GM12878 (cell line): Measurements from ENCODE around the gene HS1BP3. TPM values are rescaled to one million over a fixed set of nuclear protein-coding genes. Genes with fewer than 3 reads are reported as not detected.

Experiments used
- ATAC-seq: fragments of 200-7000 bp; cut with Tn5 transposase; 3 replicates; pipeline ENCODE4 v1.9.1; 2020; ENCODE audit warnings: mild to moderate bottlenecking, moderate library complexity
- BruUV-seq: library from RNA; stranded (reverse); fragments of 400-500 nt; replicated peaks from 2 replicates; lab custom pipeline; 2021; lab: Mats Ljungman, UMichigan
- CTCF ChIA-PET: fragments of 300-600 bp; sonication (Branson Sonifier 250); formaldehyde crosslinking; extraction: SDS; loops from one replicate; lab custom pipeline; 2021; ENCODE audit warnings: inconsistent platforms; lab: Yijun Ruan, JAX
- POLR2A ChIA-PET: fragments of 350-600 bp; formaldehyde crosslinking; extraction: SDS; loops from one replicate; lab custom pipeline; 2021; ENCODE audit warnings: inconsistent platforms; lab: Charles Lee
- RAD21 ChIA-PET: fragments of 300-600 bp; sonication (Branson Sonifier 250); formaldehyde crosslinking; loops from one replicate; lab custom pipeline; 2023; ENCODE audit warnings: antibody characterized with exemption; ENCODE audit not compliant: unreplicated experiment; lab: Charles Lee
- SMC1A ChIA-PET: fragments of 300-600 bp; sonication (Branson Sonifier 250); formaldehyde crosslinking; loops from one replicate; lab custom pipeline; 2023; ENCODE audit not compliant: unreplicated experiment, uncharacterized antibody; lab: Charles Lee
- DNase-seq: peaks from one replicate; pipeline ENCODE4 v3.0.0-alpha.2; 2011; ENCODE audit warnings: low read depth, low spot score
- FAIRE-seq: peaks from 3 replicates; lab custom pipeline; 2011; peaks lifted over from hg19 to GRCh38; lab: Jason Lieb, UNC
- H2AFZ ChIP-seq: 2 replicates; pipeline ENCODE4 v1.6.0; 2011; ENCODE audit warnings: low read depth, low read length, control low read depth; ENCODE audit not compliant: control insufficient read depth
- H3K27ac ChIP-seq: 2 replicates; pipeline ENCODE4 v1.5.1; 2011; ENCODE audit warnings: control low read depth; ENCODE audit not compliant: control insufficient read depth, insufficient read depth
- H3K27me3 ChIP-seq, 2 experiments: replicated peaks in 1 of 2; 2 replicates each; pipeline versions ENCODE4 v1.6.0 to v1.6.1; 2011; ENCODE audit warnings: low read length in 1 of 2; ENCODE audit not compliant: control insufficient read depth in 2 of 2, insufficient read depth in 2 of 2
- H3K36me3 ChIP-seq, 2 experiments: 2 replicates each; pipeline ENCODE4 v1.5.1; 2011; ENCODE audit warnings: low read length in 1 of 2; ENCODE audit not compliant: control insufficient read depth in 2 of 2, insufficient read depth in 2 of 2
- H3K4me1 ChIP-seq: 2 replicates; pipeline ENCODE4 v1.6.1; 2011; ENCODE audit warnings: mild to moderate bottlenecking, low read length, moderate library complexity, mixed read lengths; ENCODE audit not compliant: control insufficient read depth, insufficient read depth
- H3K4me2 ChIP-seq: 2 replicates; pipeline ENCODE4 v1.6.0; 2011; ENCODE audit warnings: control low read depth; ENCODE audit not compliant: control insufficient read depth, insufficient read depth
- H3K4me3 ChIP-seq: fragments of 200-600 bp; sonication (generic); 2 replicates; pipeline ENCODE4 v1.5.1; 2016
- H3K79me2 ChIP-seq: 2 replicates; pipeline ENCODE4 v1.6.0; 2011; ENCODE audit warnings: low read length; ENCODE audit not compliant: control insufficient read depth, insufficient read depth
- H3K9ac ChIP-seq: 2 replicates; pipeline ENCODE4 v1.8.0; 2011; ENCODE audit warnings: low read length, control low read depth, mixed read lengths; ENCODE audit not compliant: control insufficient read depth, insufficient read depth
- H3K9me3 ChIP-seq: replicated peaks from 3 replicates; pipeline ENCODE4 v1.5.1; 2011; ENCODE audit warnings: mild to moderate bottlenecking, low read length; ENCODE audit not compliant: control insufficient read depth, insufficient read depth
- H4K20me1 ChIP-seq: 2 replicates; pipeline ENCODE4 v1.6.0; 2011; ENCODE audit not compliant: control insufficient read depth, insufficient read depth
- CHD4 ChIP-seq: fragments of 200-600 bp; sonication (generic); IDR thresholded peaks from 2 replicates; pipeline ENCODE4 v1.6.1; 2016; ENCODE audit warnings: mild to moderate bottlenecking
- CREB1 ChIP-seq: IDR thresholded peaks from 2 replicates; pipeline ENCODE4 v1.6.1; 2012; ENCODE audit warnings: low read depth, mild to moderate bottlenecking, inconsistent platforms
- HDAC2 ChIP-seq: fragments of 200-600 bp; sonication (generic); IDR thresholded peaks from 2 replicates; pipeline ENCODE4 v1.6.1; 2017
- MXI1 ChIP-seq: fragments of 150-350 bp; IDR thresholded peaks from 2 replicates; pipeline ENCODE4 v1.6.1; 2011; ENCODE audit warnings: low read depth, mild to moderate bottlenecking, inconsistent platforms, low read length, improper control_type of control experiment
- MYB ChIP-seq: fragments of 150-350 bp; IDR thresholded peaks from 2 replicates; pipeline ENCODE4 v1.6.1; 2014; ENCODE audit warnings: mild to moderate bottlenecking, low read depth, low read length, borderline replicate concordance
- RUNX3 ChIP-seq: IDR thresholded peaks from 2 replicates; pipeline ENCODE4 v1.6.1; 2012; ENCODE audit warnings: low read length, inconsistent platforms
- WGBS: methylation state at CpG from one replicate; pipeline ENCODE4 v1.1.6; 2016; ENCODE audit warnings: low lambda C conversion rate; ENCODE audit not compliant: insufficient replicate concordance, insufficient coverage; ENCODE audit errors: missing lambda C conversion rate; 5-methylcytosine and 5-hydroxymethylcytosine counted together
- in situ Hi-C: fragments of 300-500 bp; cut with MboI; formaldehyde crosslinking; loops from 9 replicates; pipeline ENCODE4 v1.14.3; 2018; ENCODE audit warnings: mixed read lengths
- intact Hi-C: fragments of 100-400 bp; cut with micrococcal nuclease; formaldehyde crosslinking; loops from one replicate; pipeline ENCODE4 v1.14.2; 2022; ENCODE audit not compliant: unreplicated experiment
- polyA plus RNA-seq, 11 experiments: library from polyadenylated mRNA; depleted of rRNA in 4 of 11; unstranded in 6 of 11; stranded (reverse) in 5 of 11; fragments of >200 nt; fragmentation: Nextera tagmentation in 4 of 11; fragmentation: Illumina TruSeq in 1 of 11; extraction: Ambion mirVana in 4 of 11; extraction: Trizol in 1 of 11; gene quantifications; 1 replicate in 1 of 11; 2 replicates in 10 of 11; pipeline versions ENCODE4 v1.2.1 to v1.2.3, GENCODE V29; 2011 to 2016; ENCODE audit warnings: inconsistent platforms in 2 of 11, missing spikeins in 2 of 11, low read depth in 1 of 11
- total RNA-seq, 4 experiments: library from RNA; depleted of rRNA in 3 of 4; stranded (reverse); fragments of >200 nt in 3 of 4; fragmentation: Illumina TruSeq in 1 of 4; extraction: Trizol in 1 of 4; gene quantifications; 2 replicates each; pipeline versions ENCODE4 v1.2.1 to v1.2.3, GENCODE V29; 2013 to 2021
- TF ChIP-seq, protein P1 (sequence below): fragments of 450-650 bp; conservative IDR thresholded peaks from 2 replicates; pipeline ENCODE4 v1.6.1; 2017; ENCODE audit warnings: mild to moderate bottlenecking, moderate library complexity
- TF ChIP-seq, protein P2 (sequence below): fragments of 450-650 bp; IDR thresholded peaks from 2 replicates; pipeline ENCODE4 v1.6.1; 2018; ENCODE audit warnings: borderline replicate concordance, mild to moderate bottlenecking; ENCODE audit not compliant: partially characterized antibody

HS1BP3 gene
- total and polyA plus RNA-seq, 10 of the 15 experiments (the other 5 are each of a cell fraction or from before 2014, with no cell fraction given): 0.47 to 7.2 (median 4.6) TPM

DNA sequence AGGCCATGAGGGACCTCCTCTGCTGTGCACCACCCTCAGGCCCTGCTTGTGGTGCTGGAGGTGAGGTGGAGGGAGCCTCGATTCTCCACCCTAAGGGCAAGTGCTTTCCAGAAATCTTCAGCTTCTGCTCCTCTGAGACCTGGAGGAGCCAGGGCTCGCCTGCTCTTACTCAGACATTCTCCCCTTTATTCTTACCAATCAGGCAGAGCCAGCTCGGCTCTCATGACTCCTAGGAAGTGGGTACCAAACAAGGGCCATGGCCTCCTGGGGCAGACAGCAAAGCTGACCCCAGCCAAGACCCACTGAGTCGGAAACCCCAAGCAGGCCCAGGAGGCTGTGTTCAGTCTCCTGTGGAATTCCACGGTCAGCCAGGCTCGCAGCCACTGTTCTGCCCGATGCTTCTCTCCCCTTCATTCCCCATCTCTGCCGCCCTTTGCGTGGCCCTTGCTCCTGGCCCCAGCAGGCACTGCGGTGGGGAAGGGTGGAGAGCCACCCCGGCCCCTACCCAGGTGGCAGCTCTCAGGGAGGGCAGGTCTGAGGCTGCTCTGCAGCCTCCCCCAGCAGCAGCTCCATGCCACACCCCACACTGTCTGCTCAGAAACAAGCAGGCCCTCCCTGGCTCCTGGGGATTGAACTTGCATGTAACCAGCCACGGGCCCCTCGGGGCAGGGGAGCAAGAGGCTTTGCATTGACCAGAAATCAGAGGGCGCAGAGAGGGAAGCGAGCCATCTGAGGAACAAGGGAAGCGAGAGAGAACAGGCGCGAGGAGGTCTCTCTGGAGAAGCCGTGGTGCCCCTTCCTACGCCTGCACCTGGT lies 24.0 kb downstream of the HS1BP3 start:
- Histone ChIP-seq H2AFZ (no peak overlapping the region), H3K4me2 (no peak overlapping the region), H3K36me3 (no peaks in the 10 kb centered on the region), H3K27me3 (no peaks in the 10 kb centered on the region), H3K27ac (no peak overlapping the region), H3K4me3 (no peak overlapping the region), H3K79me2 (no peaks in the 10 kb centered on the region), H3K9me3 (no peaks in the 10 kb centered on the region), H3K4me1 (no peaks in the 10 kb centered on the region), H3K9ac (no peak overlapping the region), H4K20me1 (no peaks in the 10 kb centered on the region)
- in situ Hi-C loops: no loop called here
- POLR2A ChIA-PET: no interaction called here
- no TSS peak for BruUV-seq
- CTCF ChIA-PET: interaction anchor here (1.0 to 1.1 kb wide), 2 partner anchors 16 to 31 kb away, joined by 3 read pairs; no protein-coding TSS in a partner anchor
- RAD21 ChIA-PET: no interaction called here
- FAIRE-seq (no peak), DNase-seq (no peak), ATAC-seq (no peak)
- intact Hi-C loops: no loop called here
- SMC1A ChIA-PET: interaction anchor here (1.7 kb wide), 1 partner anchor 8 kb away, joined by 5 read pairs; no protein-coding TSS in a partner anchor
- WGBS: 55% methylated on average over 20 of the region's 20 CpGs
- TF ChIP-seq MYB (no peak), CHD4 (no peak), RUNX3 (no peak), CREB1 (no peak), HDAC2 (no peak), MXI1 (no peak)
- TF ChIP-seq, protein P1, sequence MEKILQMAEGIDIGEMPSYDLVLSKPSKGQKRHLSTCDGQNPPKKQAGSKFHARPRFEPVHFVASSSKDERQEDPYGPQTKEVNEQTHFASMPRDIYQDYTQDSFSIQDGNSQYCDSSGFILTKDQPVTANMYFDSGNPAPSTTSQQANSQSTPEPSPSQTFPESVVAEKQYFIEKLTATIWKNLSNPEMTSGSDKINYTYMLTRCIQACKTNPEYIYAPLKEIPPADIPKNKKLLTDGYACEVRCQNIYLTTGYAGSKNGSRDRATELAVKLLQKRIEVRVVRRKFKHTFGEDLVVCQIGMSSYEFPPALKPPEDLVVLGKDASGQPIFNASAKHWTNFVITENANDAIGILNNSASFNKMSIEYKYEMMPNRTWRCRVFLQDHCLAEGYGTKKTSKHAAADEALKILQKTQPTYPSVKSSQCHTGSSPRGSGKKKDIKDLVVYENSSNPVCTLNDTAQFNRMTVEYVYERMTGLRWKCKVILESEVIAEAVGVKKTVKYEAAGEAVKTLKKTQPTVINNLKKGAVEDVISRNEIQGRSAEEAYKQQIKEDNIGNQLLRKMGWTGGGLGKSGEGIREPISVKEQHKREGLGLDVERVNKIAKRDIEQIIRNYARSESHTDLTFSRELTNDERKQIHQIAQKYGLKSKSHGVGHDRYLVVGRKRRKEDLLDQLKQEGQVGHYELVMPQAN: no peak
- TF ChIP-seq, protein P2, sequence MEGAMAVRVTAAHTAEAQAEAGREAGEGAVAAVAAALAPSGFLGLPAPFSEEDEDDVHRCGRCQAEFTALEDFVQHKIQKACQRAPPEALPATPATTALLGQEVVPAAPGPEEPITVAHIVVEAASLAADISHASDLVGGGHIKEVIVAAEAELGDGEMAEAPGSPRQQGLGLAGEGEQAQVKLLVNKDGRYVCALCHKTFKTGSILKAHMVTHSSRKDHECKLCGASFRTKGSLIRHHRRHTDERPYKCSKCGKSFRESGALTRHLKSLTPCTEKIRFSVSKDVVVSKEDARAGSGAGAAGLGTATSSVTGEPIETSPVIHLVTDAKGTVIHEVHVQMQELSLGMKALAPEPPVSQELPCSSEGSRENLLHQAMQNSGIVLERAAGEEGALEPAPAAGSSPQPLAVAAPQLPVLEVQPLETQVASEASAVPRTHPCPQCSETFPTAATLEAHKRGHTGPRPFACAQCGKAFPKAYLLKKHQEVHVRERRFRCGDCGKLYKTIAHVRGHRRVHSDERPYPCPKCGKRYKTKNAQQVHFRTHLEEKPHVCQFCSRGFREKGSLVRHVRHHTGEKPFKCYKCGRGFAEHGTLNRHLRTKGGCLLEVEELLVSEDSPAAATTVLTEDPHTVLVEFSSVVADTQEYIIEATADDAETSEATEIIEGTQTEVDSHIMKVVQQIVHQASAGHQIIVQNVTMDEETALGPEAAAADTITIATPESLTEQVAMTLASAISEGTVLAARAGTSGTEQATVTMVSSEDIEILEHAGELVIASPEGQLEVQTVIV: no peak
